Pancreas (tissue), 10 donors: ENCODE data around the gene B4GALT2. TPM values are rescaled to one million over a fixed set of nuclear protein-coding genes. Genes with fewer than 3 reads are reported as not detected.

Source experiments
- ATAC-seq, 4 donors: fragments of 200-7000 bp; cut with Tn5 transposase; one replicate each; pipeline versions ENCODE4 v1.8.0 to v1.9.1; 2020; ENCODE audit warnings: mild to moderate bottlenecking in 4 of 4, moderate library complexity in 4 of 4
- DNase-seq, 6 donors: peaks; one replicate each; pipeline ENCODE4 v3.0.0-alpha.2; 2020
- FAIRE-seq: peaks from 2 replicates; lab custom pipeline; 2012; peaks lifted over from hg19 to GRCh38; lab: Jason Lieb, UNC
- H3K27ac ChIP-seq, 4 donors: fragments of 200-600 bp; sonication (generic); 1 replicate in 3 of 4; 2 replicates in 1 of 4; pipeline versions ENCODE4 v1.5.0 to v1.8.0; 2020
- H3K27me3 ChIP-seq, 4 donors: fragments of 200-600 bp; one replicate each; pipeline ENCODE4 v1.8.0; 2021
- H3K36me3 ChIP-seq, 3 donors: fragments of 200-600 bp; sonication (generic) in 1 of 3; one replicate each; pipeline versions ENCODE4 v1.5.0 to v1.8.0; 2020 to 2021
- H3K4me1 ChIP-seq, 3 donors: fragments of 200-600 bp; one replicate each; pipeline ENCODE4 v1.8.0; 2021
- H3K4me3 ChIP-seq, 4 donors: fragments of 200-600 bp; sonication (generic) in 2 of 4; one replicate each; pipeline versions ENCODE4 v1.5.0 to v1.8.0; 2020 to 2021
- H3K9me3 ChIP-seq, 4 donors: fragments of 200-600 bp; one replicate each; pipeline ENCODE4 v1.8.0; 2021
- CTCF ChIP-seq, 4 donors: fragments of 200-600 bp; sonication (generic) in 3 of 4; IDR thresholded peaks; one replicate each; pipeline versions ENCODE4 v1.5.0 to v1.8.0; 2021; ENCODE audit warnings: antibody characterized with exemption in 4 of 4
- WGBS, 2 donors: extraction: QIAGEN DNeasy Blood & Tissue Kit; methylation state at CpG; one replicate each; pipeline ENCODE4 v1.1.7; 2013; 5-methylcytosine and 5-hydroxymethylcytosine counted together
- intact Hi-C, 3 donors: fragments of 100-400 bp; cut with DNase I; formaldehyde crosslinking; loops; one replicate each; pipeline versions ENCODE4 v1.11.1 to v1.14.2; 2022
- polyA plus RNA-seq, 2 donors: library from polyadenylated mRNA; stranded (reverse); fragments of 200-250 nt; gene quantifications; one replicate each; pipeline ENCODE4 v1.2.3, GENCODE V29; 2013
- total RNA-seq, 6 donors: library from RNA; stranded (reverse); fragmentation: NEBNext Ultra II Directional in 4 of 6; extraction: Animal tissue kit (Norgen Biotek cat#: 25700) in 4 of 6; gene quantifications; one replicate each; pipeline versions ENCODE4 v1.2.1 to v1.2.4, GENCODE V29; 2021 to 2023
- donor health status: healthy with polysubstance abuse.
- donor health status: DM: no; HTN: no; CAD: no; lungs with moderate emphysema.
- donor health status: DM: no; HTN: no; CAD: no.
- donor health status: control.
- donor health status: control.
- donor health status: Bipolar disorder and iron deficiency.
- donor health status: DM: yes; HTN: yes; CAD: no.
- donor health status: DM: no; HTN: no; CAD: no.
- donor health status: DM: no; HTN: no; CAD: no.
- donor health status: DM: yes; HTN: yes; CAD: no.

The B4GALT2 gene
- total and polyA plus RNA-seq, 8 donors: 16.7 to 36.7 (median 27.6) TPM

GRCh38 chr1:44034423-44034822 lies 55.4 kb downstream of the B4GALT2 start:
- FAIRE-seq: no peak
- no peak for ATAC-seq
- WGBS, 2 donors: 93 to 94% methylated on average over 4 of the region's 4 CpGs
- TF ChIP-seq CTCF (IDR thresholded peaks at IDR 0.05): no peak
- H3K27me3 ChIP-seq: no peaks in the 10 kb centered on the region
- intact Hi-C loops: loop anchor here in 1 of 3 donors (10.0 kb wide), 1 partner anchor 270 kb away; no protein-coding TSS in a partner anchor
- no peaks in the 10 kb centered on the region for H3K36me3 ChIP-seq
- no peaks in the 10 kb centered on the region for H3K9me3 ChIP-seq
- peaks cover 0 to 11% (median 0%) of the 10 kb centered on the region in 3 donors for H3K4me1 ChIP-seq
- no peak overlapping the region for H3K4me3 ChIP-seq
- DNase-seq: no peak
- H3K27ac ChIP-seq: no peak overlapping the region

- Histone ChIP-seq H3K27me3 (no peaks in the 10 kb centered on the region), H3K4me1 (peaks cover 0 to 11% (median 0%) of the 10 kb centered on the region in 3 donors), H3K27ac (peak overlapping the region in 2 of 4 donors; percentile 35 to 53), H3K36me3 (no peaks in the 10 kb centered on the region), H3K4me3 (no peak overlapping the region), H3K9me3 (no peaks in the 10 kb centered on the region)
- intact Hi-C loops: loop anchor here in 1 of 3 donors (5.0 to 10.0 kb wide), 2 partner anchors 33 to 270 kb away; no protein-coding TSS in a partner anchor
- WGBS, 2 donors: 70 to 71% methylated on average over 11 of the region's 11 CpGs
- ATAC-seq (no peak), DNase-seq (no peak), FAIRE-seq (no peak)
- no peak for TF ChIP-seq CTCF (IDR thresholded peaks at IDR 0.05)
These were observed 56.1 kb downstream of the B4GALT2 start for GRCh38 chr1:44034976-44035716.

DNA sequence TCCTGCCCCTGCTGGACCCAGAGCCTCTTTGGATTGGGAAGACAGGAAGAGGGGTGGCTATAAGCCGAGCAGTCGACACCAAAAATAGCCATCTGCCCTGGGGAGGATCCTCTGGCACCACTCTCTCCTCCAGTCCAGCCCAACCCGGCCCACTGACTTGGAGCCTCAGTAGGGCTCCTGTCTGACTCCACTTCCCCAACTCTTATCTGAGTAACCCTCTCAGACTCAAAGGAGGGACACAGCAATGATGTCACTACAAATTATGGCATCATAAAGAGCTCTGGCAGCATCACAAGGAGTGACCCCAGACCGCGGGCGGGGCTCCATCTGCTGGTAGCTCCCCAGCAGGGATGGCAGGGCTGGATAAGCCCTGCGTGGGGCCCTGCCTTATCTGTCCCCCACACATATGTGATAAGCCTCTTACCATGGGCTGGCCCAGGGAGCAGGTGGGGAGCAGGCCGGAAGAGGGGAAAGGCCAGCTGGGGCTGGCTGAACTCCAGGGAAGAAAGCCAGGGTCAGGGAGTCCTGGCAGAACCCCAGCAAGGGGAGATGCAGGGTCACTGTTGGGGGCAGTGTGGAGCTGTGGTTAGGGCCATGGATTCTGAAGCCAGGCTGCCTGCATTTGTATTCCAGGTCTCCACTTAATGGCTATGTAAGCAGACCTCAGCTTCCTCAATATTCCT lies 56.9 kb downstream of the B4GALT2 start:
- intact Hi-C loops: loop anchor here in 1 of 3 donors (5.0 to 10.0 kb wide), 2 partner anchors 34 to 271 kb away; no protein-coding TSS in a partner anchor
- peak; percentile 3 to 15 (median 10) for ATAC-seq
- Histone ChIP-seq H3K9me3 (no peaks in the 10 kb centered on the region), H3K4me1 (peaks cover 0 to 11% (median 0%) of the 10 kb centered on the region in 3 donors), H3K27ac (peak overlapping the region in 3 of 4 donors; percentile 31 to 53 (median 35)), H3K4me3 (no peak overlapping the region), H3K27me3 (no peaks in the 10 kb centered on the region), H3K36me3 (no peaks in the 10 kb centered on the region)
- no peak for FAIRE-seq
- WGBS, 2 donors: 29 to 37% methylated on average over 8 of the region's 8 CpGs
- peak in 4 of 6 donors; percentile 22 to 67 (median 58) for DNase-seq
- TF ChIP-seq CTCF (IDR thresholded peaks at IDR 0.05): no peak

DNA sequence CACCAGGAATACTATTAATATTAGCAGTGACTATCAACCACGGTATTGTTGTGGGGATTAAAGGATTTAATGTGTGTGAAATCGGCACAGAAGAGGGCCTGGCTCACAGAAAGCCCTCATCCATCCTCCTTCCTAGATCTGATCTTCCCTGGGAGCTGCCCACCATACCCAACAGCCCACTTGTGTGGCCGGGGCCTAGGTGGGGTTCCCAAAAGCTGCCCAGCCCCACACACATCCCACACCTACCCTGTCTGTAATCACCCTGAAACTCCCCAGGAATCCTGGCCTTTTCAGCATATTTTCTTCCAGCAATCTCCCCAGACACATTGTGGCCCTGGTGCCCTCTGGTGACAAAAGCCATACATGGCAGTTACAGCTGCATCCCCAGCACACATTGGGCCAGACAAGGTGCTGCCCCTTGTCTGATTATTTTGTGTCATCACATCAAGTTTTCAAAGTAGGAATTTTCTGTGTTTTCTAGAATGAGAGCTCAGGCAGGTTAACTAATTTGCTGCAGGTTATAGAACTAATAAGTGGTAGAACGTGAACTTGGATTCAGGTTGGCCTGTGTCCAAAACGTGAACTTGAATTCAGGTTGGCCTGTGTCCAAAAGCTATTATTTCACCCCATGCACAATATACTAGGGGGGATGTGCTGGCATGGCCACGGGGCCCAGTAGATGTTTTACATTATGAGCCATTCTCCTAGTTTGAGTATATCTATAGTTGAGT lies 57.6 kb downstream of the B4GALT2 start:
- Histone ChIP-seq H3K27ac (peak overlapping the region in 3 of 4 donors; percentile 31 to 53 (median 35)), H3K4me3 (no peak overlapping the region), H3K9me3 (no peaks in the 10 kb centered on the region), H3K27me3 (no peaks in the 10 kb centered on the region), H3K4me1 (peaks cover 0 to 10% (median 0%) of the 10 kb centered on the region in 3 donors), H3K36me3 (no peaks in the 10 kb centered on the region)
- FAIRE-seq (no peak), ATAC-seq (peak; percentile 78 to 94 (median 90)), DNase-seq (peak; percentile 66 to 85 (median 72))
- TF ChIP-seq CTCF (IDR thresholded peaks at IDR 0.05): peak; percentile 53 to 78 (median 75)
- 3 to 7% methylated on average over 6 of the region's 6 CpGs for WGBS, 2 donors
- intact Hi-C loops: loop anchor here in 1 of 3 donors (5.0 to 10.0 kb wide), 2 partner anchors 34 to 272 kb away; no protein-coding TSS in a partner anchor
